Skin epidermis (tissue), 12 donors: ENCODE data around the gene JAG2.

Experiments
- H3K27ac ChIP-seq, 21 experiments: fragments of 200-600 bp; sonication (generic) in 11 of 21; one replicate each; pipeline ENCODE4 v1.5.0; 2020; ENCODE audit warnings: mild to moderate bottlenecking in 3 of 21, inconsistent platforms in 2 of 21, moderate library complexity in 2 of 21
- H3K4me3 ChIP-seq, 7 experiments: fragments of 200-600 bp; sonication (generic) in 2 of 7; one replicate each; pipeline ENCODE4 v1.5.0; 2020; ENCODE audit warnings: inconsistent platforms in 2 of 7, mild to moderate bottlenecking in 2 of 7, moderate library complexity in 1 of 7

Gene JAG2

DNA sequence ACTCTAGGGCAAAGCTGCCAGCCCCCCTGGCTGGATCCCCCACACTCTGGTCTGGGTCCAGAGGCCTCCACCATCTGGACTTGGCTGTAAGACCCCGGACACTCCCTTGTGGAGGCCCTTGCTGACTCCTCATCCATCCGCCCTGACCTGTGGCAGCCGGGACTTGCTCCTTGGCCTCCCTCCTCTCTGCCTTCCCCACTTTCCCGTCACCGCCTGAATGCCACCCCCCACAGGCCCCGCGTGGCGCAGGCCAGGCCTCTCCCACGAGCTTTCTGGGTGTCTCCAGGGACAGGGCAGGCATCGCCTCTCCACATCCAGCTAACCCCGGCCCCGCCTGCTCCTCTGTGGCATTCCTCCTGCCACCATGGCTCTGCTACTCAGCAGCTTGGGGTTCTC, 14.1 kb downstream of the JAG2 start:
- H3K27ac ChIP-seq: peak overlapping the region in 1 of 21 experiments; percentile 24
- no peak overlapping the region for H3K4me3 ChIP-seq

DNA sequence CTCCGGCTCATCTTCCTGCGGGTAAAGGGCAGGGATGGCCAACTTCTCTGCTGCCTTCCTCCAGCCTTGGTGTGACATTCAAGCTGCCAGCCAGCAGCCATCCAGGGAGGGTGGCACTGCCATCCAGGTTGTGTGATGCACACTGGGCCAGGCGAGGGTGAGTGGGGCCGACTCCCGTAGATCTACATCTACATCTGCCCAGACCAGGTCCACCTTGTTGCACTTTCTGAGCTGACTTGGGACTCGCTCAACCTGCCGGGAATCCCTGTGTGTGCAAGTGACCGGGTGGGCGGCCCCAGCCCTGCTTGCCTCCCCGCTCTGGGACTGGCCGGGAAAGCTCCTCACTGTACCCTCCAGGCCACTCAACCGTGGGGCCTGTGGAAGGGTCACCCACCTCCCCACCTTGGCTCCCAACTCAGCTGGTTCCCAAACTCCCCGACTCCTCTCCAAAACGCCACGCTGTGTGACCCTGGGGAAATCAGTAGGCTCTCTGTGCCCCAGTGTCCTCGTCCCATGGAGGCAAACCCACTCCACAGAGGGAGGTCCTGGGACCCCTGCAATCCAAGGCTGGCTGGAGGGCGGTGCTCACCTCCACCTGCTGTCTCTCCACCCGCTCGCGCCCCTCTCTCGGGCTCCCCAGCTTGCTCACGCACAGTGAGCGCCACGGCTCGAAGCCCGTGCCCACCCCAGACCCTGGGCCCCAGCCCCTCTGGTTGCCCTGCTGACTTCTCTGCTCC, 14.7 kb downstream of the JAG2 start:
- Histone ChIP-seq H3K27ac (peak overlapping the region in 1 of 21 experiments; percentile 24), H3K4me3 (no peak overlapping the region)

DNA sequence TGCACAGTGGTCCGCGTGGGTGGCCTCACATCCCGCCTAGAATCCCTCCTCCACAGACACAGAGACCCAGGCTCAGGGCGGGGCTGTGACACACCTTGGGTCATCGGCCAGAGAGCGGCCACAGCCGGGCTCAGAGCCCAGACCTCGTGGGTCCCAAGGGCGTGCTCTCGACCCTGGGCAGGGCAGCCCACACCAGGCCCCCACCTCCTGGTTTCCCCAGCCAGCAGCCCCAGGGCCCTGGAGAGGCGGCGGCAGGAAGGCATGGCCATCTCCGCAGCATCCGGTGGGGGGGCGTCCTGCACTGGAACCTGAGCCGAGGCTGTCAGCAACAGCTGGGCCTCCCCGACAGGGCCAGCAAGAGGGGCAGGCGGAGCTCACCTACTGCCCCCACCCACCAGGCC, 15.2 kb downstream of the JAG2 start:
- peak overlapping the region in 2 of 21 experiments; percentile 12 to 24 for H3K27ac ChIP-seq

DNA sequence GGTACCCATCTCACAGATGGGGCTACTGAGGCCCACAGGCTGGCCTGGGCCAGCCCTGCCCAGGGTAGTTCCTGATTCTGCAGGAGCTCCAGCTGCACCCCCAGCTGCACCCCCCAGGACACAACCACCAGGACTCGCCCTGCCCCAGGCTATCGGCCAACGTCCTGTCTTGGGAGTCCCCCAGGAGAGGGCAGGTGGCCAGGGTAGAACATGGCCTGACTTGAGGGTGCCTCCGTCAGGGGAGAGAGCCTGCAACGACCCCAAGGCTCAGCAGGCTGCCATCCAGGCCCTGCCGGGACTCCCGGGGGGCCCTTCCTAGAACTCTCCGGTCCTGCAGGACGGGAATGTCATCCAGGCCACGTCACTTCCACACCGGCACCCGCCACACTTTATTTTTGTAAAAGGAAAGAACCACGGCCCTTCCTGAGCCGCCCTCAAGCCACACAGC, 15.8 kb downstream of the JAG2 start:
- no peak overlapping the region for H3K4me3 ChIP-seq
- peak overlapping the region in 3 of 21 experiments; percentile 12 to 55 (median 25) for H3K27ac ChIP-seq

More for the DNA sequence above, 15.2 kb downstream of the JAG2 start:
- H3K4me3 ChIP-seq: no peak overlapping the region

DNA sequence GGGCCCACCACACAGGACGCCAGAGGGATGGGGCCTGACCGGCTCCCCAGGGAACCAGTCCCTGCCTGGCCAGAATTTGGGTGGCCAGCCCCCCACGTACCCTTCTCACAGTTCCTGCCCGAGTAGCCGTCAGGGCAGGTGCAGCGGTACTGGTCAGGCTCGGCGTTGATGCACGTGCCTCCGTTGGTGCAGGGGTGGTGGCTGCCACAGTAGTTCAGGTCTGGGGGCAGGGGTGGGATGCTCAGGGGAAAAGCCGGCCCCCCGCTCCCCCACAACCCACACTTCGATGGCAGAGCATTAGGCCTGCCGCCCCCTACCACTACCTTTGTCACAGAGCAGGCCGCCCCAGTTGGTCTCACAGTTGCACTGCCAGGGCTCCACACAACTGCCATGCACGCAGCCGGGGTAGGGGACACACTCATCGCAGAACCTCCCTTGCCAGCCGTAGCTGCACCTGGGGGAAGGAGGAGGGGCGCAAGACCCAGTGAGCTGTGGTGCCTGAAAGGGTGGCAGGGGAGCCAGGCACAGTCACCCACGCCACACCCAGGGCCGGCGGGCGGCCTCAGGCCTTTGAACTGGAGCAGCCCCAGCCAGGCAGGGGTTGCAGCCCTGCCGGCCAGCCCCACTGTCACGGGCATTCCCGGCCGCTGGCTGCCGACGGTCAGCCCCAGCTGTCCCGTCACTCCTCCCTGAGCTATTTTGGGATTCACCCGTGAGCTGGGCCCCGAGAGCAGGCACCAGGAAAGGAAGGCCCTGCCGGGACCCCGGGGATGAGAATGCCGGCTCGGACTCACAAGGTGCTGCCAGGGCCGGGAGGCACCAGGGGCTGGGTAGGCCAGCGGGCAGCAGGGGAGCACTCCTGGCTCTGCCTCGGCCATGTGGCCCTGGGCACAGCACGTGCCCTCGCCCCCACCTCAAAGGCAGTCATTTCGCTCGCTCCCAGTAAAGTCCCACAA, 16.5 kb downstream of the JAG2 start:
- Histone ChIP-seq H3K4me3 (no peak overlapping the region), H3K27ac (peak overlapping the region in 3 of 21 experiments; percentile 12 to 55 (median 25))

DNA sequence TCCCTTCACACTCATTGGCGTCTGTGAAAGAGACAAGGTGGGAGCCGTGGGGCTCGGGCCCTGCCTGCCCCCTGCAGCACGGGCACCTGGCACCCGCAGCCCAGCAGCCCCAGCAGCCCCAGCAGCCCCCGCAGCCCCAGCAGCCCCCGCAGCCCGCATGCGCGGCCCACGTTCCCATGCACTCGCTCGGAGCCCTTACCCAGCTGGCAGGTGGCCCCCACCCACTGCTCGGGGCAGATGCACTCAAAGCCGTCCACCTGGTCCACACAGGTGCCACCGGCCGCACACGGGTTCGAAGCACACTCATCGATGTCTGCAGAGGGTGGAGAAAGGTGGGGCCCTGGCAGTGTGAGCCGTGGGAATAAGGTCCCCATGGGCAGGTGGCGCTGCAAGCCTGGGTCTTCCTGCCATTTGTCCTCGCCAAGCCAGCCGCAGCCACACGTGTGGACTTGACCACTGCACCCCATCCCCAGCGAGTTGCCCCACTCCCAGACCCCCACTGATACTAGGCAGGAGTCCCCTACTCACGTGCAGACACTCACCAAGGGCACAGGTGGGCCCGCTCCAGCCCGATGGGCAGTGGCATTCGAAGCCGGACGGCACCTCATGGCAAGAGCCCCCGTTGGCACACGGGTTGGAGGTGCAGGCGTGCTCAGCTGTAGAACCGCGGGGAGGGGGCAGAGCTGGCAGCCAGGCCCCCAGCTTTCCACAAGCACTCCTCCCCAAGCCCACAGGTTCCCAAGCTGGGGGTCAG, 17.3 kb downstream of the JAG2 start:
- Histone ChIP-seq H3K27ac (no peak overlapping the region), H3K4me3 (no peak overlapping the region)

DNA sequence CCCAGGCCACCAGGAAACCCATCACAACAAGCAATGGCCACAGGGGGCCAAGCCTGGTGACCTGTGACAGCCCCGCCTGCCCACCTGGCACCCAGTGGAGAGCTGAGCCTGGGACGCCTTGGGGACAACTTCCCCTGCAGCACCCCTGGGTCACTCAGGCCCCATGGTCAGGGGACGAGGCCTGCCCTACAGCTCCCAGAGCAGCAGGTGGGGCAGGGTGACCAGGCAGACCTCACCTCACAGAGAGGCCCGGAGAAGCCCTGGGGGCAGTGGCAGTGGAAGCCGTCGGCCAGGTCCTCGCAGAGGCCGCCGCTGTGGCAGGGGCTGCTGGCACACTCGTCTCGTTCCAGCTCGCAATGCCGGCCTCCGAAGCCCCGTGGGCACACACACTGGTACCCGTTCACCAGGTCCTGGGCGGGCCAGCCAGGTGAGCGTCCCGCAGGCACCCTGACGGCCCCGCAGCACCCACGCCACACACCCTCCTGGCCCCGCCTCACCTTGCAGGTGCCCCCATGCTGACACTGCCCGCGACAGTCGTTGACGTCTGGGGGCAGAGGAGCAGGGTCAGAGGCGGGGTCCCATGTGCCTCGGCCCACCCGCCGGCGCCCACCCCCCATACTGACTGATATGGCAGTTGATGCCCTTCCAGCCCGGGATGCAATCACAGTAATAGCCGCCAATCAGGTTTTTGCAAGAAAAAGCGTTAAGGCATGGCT, 18.1 kb downstream of the JAG2 start:
- no peak overlapping the region for H3K27ac ChIP-seq
- H3K4me3 ChIP-seq: no peak overlapping the region

DNA sequence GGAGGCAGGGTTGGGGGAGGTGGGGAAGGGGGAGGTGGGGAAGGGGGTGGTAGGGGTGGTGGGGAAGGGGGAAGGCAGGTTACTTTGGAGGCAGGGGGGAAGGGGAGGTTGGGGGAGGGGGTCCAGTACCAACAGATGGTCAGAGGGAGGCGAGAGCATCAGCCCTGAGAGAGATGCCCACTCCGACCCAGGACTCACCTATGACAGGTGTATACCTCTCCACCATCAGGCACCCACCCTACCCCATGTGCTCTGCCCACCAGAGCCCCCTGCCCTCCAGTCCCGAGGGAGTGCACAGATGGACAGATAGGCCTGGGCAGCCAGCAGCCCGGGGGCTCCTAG, 18.6 kb downstream of the JAG2 start:
- no peak overlapping the region for H3K4me3 ChIP-seq
- no peak overlapping the region for H3K27ac ChIP-seq

DNA sequence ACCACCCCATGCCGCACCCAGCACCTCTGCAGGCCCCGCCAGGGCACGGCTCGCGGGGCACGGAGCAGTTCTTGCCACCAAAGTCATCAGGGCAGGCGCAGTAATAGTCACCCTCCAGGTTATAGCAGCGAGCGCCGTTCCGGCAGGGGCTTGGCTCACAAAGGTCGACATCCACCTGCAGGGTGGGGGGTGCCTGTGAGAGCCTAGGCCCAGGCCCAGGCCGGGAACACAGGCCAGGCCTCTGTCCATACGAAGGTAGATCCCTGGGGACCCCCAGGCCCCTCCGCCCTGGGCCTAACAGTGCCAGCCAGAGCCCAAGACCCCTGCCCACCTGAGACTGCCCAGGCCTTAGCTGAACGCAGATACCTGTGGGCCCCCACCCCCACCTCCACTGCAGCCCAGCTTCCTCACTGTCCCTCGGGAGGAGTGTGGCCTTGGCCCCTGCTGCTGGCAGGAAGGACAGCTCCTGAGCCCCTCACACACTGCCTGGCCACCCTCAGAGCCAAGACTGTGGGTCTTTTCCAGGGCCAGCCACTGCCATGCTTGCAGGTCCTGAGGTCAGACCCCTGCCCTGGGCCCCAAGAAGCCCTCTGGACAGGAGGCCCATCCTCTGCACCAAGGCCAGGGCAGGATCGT, 19.3 kb downstream of the JAG2 start:
- Histone ChIP-seq H3K4me3 (no peak overlapping the region), H3K27ac (no peak overlapping the region)

DNA sequence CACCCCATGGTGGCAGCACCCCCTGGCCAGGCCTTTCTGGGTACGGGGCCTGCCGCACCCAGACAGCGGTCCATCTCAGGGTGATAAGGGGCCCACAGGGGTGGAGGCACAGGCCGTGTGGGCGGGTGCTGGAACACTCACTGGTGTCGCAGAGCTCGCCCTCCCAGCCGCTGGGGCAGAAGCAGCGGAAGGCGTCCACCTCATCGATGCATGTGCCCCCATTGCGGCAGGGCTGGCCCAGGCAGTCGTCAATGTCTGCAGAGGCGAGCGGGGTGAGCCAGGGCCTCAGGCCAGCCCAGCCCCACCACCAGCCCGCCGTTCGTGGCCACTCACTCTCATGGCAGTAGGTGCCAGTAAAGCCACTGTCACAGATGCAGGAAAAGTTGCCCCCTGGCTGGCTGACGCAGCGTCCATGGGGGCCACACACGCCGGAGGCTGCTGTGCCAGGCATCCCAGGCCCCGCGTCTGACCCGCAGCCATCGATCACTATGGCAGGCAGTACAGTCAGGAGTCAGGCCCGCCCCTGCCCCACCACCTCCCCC, 19.9 kb downstream of the JAG2 start:
- H3K27ac ChIP-seq: no peak overlapping the region
- no peak overlapping the region for H3K4me3 ChIP-seq

DNA sequence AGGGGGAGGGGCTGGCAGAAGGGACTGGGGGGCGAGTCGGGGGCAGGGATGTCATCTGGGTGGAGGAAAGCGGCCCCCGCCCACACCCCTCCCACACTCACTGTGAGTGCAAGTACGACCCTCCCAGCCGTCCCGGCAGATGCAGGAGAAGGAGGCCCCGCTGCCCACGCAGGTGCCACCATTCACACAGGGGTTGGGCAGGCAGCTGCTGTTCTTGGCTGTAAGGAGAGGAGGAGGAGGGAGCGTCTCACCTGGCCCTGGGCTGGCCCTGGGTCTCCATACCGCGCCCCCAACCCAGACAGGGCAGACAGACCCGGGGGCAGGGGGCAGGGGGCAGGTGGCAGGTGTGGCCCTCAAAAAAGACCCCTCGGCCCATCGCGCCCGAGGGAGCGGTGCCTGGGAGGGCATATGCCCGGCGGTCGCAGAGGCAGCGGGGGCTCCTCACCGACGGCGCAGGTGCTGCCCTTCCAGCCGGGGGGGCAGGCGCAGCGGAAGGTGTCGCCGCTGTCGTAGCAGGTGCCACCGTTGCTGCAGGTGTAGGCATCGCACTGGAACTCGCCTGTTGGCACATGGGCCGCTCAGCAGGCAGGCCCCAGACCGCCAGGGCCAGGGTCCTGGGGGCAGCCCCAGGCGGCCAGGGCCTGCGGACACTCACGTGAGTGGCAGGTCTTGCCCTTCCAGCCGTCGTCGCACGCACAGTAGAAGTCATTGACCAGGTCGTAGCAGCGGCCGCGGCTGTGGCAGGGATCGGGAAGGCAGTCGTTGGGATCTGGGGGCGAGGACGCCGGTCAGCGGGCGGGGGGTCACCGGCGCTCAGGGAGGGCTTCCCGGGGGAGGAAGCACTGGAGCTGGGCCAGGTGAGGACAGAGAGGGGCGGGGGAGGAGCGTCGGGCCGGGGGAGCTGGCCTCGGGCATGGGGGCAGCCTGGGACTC, 20.6 kb downstream of the JAG2 start:
- H3K4me3 ChIP-seq: no peak overlapping the region
- H3K27ac ChIP-seq: no peak overlapping the region

DNA sequence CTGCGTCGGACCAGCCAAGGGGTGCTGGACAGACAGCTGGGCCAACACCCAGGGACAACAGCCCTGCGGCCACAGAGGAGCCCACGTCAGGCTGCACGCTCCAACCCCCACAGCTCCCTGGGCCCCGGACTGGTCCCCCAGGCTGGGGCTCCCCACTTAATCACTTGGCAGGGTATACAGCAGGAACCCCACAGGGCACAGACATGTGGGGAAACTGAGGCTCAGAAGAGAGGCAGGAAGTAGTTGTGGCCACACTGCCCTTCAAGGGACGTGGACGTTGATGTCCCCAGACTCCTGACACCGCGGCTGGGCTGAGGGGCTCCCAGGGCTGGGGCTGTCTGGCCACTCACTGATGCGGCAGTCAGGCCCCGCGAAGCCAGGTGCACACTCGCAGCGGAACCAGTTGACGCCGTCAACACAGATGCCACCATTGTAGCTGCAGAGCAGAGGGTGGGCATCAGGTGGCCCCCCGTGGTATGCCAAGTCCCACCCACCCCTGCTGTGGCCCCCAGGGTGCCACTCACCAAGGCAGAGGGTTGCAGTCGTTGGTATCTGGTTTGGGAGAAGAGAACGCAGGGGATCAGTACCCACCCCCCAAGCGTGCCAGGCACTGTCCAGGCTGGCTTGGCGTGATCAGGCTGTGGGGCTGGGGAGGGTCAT, 21.5 kb downstream of the JAG2 start:
- Histone ChIP-seq H3K27ac (no peak overlapping the region), H3K4me3 (no peak overlapping the region)

DNA sequence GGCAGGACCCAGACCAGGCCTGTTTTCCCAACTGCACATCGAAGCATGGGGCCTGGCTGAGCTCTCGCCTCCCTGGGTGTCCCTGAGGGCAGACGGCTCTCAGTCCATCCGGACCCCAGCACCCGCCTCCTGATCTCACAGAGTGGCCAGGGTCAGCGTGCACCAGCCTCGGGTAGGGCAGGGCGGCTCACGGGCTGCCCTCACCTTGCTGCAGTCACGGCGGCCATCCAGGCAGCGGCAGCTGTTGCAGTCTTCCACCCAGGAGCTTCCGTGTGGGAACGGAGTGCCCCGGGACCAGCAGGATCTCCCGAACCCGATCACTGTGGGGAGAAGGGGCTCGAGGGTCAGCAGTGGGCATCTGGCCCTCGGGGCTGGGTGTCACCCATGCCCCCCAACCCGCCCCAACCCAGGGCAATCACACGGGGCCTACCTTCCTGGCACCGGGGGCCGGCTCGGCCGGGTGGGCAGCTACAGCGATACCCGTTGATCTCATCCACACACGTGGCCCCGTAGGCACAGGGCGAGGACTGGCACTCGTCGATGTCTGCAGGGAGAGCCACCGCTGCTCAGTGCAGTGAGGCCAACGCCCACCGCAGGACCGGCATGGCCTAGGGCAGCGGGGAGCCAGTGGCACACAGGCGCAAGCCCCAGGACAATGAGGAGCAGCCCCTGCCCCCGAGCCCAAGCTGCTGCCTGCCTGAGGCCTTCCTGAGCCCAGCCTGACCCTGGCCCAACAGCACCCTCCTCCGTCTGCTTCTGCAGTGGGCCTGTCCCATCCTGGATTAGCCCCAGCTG, 22.2 kb downstream of the JAG2 start:
- H3K27ac ChIP-seq: no peak overlapping the region
- no peak overlapping the region for H3K4me3 ChIP-seq

DNA sequence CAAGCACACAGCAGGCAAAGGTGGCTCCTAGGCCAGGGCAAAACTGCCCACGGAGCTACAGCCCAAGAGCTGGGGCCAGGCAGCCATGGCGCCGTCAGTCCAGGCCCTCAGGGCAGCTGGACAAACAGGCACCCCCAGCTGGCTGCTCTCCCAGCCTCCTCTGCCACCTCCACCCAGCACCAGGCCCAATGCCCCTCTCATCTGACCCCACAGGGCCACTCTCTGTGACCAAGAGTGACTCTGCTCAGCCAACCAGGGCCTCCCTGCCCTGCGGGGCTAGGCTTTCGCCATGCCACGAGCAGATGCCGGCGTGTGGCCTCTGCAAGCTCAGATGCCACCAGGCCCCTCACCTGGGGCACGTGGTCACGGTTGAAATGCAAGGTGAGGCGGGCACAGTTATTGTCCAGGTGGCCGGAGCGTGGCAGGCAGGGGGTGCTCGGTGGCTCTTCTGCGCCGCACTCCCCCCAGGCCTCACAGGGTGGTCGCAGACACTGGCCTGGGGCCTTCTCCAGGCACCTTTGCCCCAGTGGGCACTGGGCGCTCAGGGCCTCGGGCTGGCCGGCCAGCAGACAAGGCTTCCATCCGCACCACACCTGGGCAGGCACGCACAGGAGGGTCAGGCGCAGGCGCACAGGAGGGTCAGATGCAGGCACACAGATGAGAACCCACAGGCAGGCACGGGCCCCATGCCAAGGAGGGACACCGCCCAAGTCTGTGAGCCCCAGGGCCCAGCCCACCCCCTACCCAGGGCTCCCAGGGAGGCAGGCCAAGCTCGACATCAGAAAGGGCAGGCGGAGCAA, 23.0 kb downstream of the JAG2 start:
- Histone ChIP-seq H3K27ac (no peak overlapping the region), H3K4me3 (no peak overlapping the region)

DNA sequence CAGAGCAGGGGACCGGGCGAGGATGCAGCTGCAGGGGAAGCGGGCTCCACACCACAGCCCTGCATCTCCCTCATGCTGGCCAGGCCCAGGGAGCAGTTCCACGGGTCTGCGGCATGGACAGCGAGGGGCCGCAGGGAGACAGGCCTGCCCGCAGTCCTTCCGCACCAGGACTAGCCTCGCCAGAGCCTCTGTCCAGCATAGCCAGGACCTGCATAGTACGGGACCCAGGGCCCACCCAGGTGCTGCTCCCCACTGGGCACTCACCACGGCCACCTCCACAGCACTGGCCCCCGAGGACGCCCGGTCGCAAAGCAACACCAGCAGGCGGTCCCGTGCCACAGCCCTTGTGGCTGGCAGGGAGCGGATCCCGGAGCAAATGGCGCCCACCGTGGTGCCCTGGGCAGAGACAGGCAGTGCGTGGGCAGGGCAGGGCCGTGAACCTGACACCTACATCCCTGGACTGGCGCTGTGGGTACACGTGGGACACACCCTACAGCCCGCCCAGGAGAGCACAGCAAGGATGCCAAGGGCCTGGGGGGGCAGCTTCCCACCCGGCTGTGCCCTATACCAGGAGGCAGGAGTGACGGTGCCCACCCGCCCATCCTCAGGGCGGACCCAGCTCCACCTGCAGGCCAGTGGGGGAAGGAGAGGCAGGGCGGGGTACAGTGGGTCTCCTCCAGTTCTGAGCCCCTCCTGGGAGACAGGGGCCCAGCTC, 23.8 kb downstream of the JAG2 start:
- H3K4me3 ChIP-seq: no peak overlapping the region
- no peak overlapping the region for H3K27ac ChIP-seq
